Calu3 (cell line): ENCODE measurements around the gene GLDN. TPM values are rescaled to one million over a fixed set of nuclear protein-coding genes. Genes with fewer than 3 reads are reported as not detected.

Experiments used
- BruUV-seq: library from RNA; stranded (reverse); fragments of 400-500 nt; replicated peaks from 2 replicates; lab custom pipeline; 2021; lab: Mats Ljungman, UMichigan
- CTCF ChIA-PET: fragments of 300-600 bp; sonication (Branson Sonifier 250); formaldehyde crosslinking; loops from one replicate; lab custom pipeline; 2022; ENCODE audit warnings: antibody characterized with exemption; lab: Charles Lee
- DNase-seq: peaks from one replicate; pipeline ENCODE4 v3.0.0; 2022
- H3K27ac Mint-ChIP-seq: one replicate; pipeline ENCODE4 v1.8.0; 2022; ENCODE audit warnings: mixed read lengths; ENCODE audit not compliant: unreplicated experiment
- H3K27me3 Mint-ChIP-seq: one replicate; pipeline ENCODE4 v1.8.0; 2022; ENCODE audit warnings: mixed read lengths; ENCODE audit not compliant: unreplicated experiment
- H3K36me3 Mint-ChIP-seq: one replicate; pipeline ENCODE4 v1.8.0; 2022; ENCODE audit warnings: mild to moderate bottlenecking, moderate library complexity, mixed read lengths; ENCODE audit not compliant: insufficient read depth, unreplicated experiment
- H3K4me1 Mint-ChIP-seq: one replicate; pipeline ENCODE4 v1.8.0; 2022; ENCODE audit warnings: mild to moderate bottlenecking, low read depth, mixed read lengths; ENCODE audit not compliant: unreplicated experiment
- H3K4me3 Mint-ChIP-seq: one replicate; pipeline ENCODE4 v1.8.0; 2022; ENCODE audit warnings: mild to moderate bottlenecking, low read depth, moderate library complexity, mixed read lengths; ENCODE audit not compliant: unreplicated experiment
- H3K9me3 Mint-ChIP-seq: one replicate; pipeline ENCODE4 v1.8.0; 2022; ENCODE audit warnings: low read depth, mixed read lengths; ENCODE audit not compliant: unreplicated experiment
- intact Hi-C: fragments of 100-400 bp; cut with micrococcal nuclease; formaldehyde crosslinking; loops from one replicate; pipeline ENCODE4 v1.10.0; 2022; ENCODE audit not compliant: unreplicated experiment
- total RNA-seq: library from RNA; stranded (reverse); gene quantifications from 2 replicates; pipeline ENCODE4 v1.2.3, GENCODE V29; 2022
- TF ChIP-seq, protein P1 (sequence below): fragments of 200-600 bp; IDR thresholded peaks from one replicate; pipeline ENCODE4 v1.8.0; 2022; ENCODE audit warnings: antibody characterized with exemption; ENCODE audit not compliant: unreplicated experiment

GLDN gene
- total RNA-seq, 1 experiment from 2014 or later, result not detected

DNA sequence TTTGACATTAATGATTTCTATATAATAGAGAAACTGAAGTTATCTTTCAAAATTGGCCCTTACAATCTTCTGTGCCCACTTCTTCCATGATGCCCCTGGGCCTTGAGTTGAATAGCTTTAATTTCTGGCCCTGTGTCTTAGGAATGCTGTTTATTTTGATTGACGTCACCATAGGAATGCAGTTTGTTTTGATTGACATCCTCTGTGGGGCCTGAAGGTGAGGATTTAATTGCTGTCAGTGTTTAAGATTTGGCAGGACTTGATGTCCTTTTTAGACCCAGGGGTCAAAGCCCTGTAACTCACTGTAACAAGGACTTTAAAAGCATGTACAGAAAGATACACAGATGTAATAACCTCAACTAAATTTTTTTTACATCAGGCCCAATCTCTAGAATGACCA is 83.3 kb downstream of the GLDN start:
- Mint-ChIP-seq H3K9me3 (no peaks in the 10 kb centered on the region), H3K36me3 (no peaks in the 10 kb centered on the region), H3K4me3 (no peak overlapping the region), H3K27ac (no peak overlapping the region), H3K4me1 (no peaks in the 10 kb centered on the region), H3K27me3 (no peaks in the 10 kb centered on the region)
- intact Hi-C loops, result no loop called here
- CTCF ChIA-PET, result interaction anchor here (0.8 kb wide), 1 partner anchor 13 kb away, joined by 3 read pairs; no protein-coding TSS in a partner anchor
- TF ChIP-seq, protein P1, sequence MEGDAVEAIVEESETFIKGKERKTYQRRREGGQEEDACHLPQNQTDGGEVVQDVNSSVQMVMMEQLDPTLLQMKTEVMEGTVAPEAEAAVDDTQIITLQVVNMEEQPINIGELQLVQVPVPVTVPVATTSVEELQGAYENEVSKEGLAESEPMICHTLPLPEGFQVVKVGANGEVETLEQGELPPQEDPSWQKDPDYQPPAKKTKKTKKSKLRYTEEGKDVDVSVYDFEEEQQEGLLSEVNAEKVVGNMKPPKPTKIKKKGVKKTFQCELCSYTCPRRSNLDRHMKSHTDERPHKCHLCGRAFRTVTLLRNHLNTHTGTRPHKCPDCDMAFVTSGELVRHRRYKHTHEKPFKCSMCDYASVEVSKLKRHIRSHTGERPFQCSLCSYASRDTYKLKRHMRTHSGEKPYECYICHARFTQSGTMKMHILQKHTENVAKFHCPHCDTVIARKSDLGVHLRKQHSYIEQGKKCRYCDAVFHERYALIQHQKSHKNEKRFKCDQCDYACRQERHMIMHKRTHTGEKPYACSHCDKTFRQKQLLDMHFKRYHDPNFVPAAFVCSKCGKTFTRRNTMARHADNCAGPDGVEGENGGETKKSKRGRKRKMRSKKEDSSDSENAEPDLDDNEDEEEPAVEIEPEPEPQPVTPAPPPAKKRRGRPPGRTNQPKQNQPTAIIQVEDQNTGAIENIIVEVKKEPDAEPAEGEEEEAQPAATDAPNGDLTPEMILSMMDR, result no peak
- no peak for DNase-seq
- no TSS peak for BruUV-seq

GRCh38 chr15:51425517-51426040 is 84.1 kb downstream of the GLDN start:
- Mint-ChIP-seq H3K4me1 (no peaks in the 10 kb centered on the region), H3K36me3 (no peaks in the 10 kb centered on the region), H3K4me3 (no peak overlapping the region), H3K27me3 (no peaks in the 10 kb centered on the region), H3K27ac (no peak overlapping the region), H3K9me3 (no peaks in the 10 kb centered on the region)
- TF ChIP-seq, protein P1, result no peak
- intact Hi-C loops, result no loop called here
- CTCF ChIA-PET, result interaction anchor here (0.8 to 1.1 kb wide), 2 partner anchors 14 to 25 kb away, joined by 3 read pairs; no protein-coding TSS in a partner anchor
- DNase-seq, result no peak
- no TSS peak for BruUV-seq

GRCh38 chr15:51438526-51438925 is 97.1 kb downstream of the GLDN start:
- BruUV-seq, result no TSS peak
- CTCF ChIA-PET, result no interaction called here
- no peaks in the 10 kb centered on the region for H3K4me1 Mint-ChIP-seq

DNA sequence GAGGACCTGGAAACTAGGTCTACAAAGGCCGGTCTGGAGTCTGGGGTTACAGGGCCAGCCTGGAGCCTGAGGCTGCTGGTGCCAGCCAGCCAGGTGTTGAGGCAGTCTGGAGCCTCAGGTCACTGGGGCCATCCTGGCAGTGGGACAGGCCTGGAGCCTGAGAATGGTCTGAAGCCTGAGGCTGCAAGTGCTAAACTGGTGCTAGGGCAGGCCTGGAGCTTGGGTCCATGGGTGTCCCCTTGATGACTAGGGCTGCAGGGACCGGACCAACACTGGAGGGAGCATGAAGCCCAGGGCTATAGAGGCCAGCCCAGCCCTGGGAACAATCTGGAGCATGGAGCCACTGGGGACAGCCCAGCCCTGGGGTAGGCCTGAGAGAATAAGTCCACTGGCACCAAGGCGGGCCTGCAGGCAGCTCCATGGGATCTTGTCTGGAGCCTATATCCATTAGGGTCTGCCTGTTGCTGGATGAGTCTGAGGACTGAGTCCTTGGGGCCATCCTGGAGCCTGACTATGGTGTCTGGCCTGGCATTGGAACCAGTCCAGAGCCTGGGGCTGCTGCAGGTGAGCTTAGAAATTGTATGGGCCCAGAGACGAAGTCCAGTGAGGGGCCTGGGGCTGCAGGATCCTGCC is 101.9 kb downstream of the GLDN start:
- Mint-ChIP-seq H3K4me1 (peaks cover 25% of the 10 kb centered on the region), H3K27ac (no peak overlapping the region), H3K9me3 (peaks cover 6% of the 10 kb centered on the region), H3K4me3 (no peak overlapping the region), H3K27me3 (peaks cover 21% of the 10 kb centered on the region), H3K36me3 (no peaks in the 10 kb centered on the region)
- intact Hi-C loops, result no loop called here
- no TSS peak for BruUV-seq
- no peak for DNase-seq
- TF ChIP-seq, protein P1, result no peak
- CTCF ChIA-PET, result no interaction called here

More at GRCh38 chr15:51438526-51438925, 97.1 kb downstream of the GLDN start:
- no peak for DNase-seq
- intact Hi-C loops, result no loop called here
- Mint-ChIP-seq H3K4me3 (no peak overlapping the region), H3K9me3 (peaks cover 5% of the 10 kb centered on the region), H3K36me3 (no peaks in the 10 kb centered on the region), H3K27ac (no peak overlapping the region), H3K27me3 (peaks cover 69% of the 10 kb centered on the region)
- TF ChIP-seq, protein P1, result no peak
